Fibroblast of villous mesenchyme (primary cell): ENCODE measurements around the gene FCHSD1. TPM values are rescaled to one million over a fixed set of nuclear protein-coding genes. Genes with fewer than 3 reads are reported as not detected.

Experiments
- DNase-seq: peaks from one replicate; pipeline ENCODE4 v3.0.0-alpha.2; 2010; ENCODE audit warnings: low read depth
- H3K4me3 ChIP-seq: 2 replicates; pipeline ENCODE4 v1.5.1; 2011; ENCODE audit warnings: low read depth, mild to moderate bottlenecking, low read length
- CTCF ChIP-seq: IDR thresholded peaks from 2 replicates; pipeline ENCODE4 v1.5.1; 2012; ENCODE audit warnings: low read depth, mild to moderate bottlenecking, low read length; ENCODE audit not compliant: insufficient read depth
- total RNA-seq: library from RNA; depleted of rRNA; stranded (reverse); fragments of >200 nt; gene quantifications from 2 replicates; pipeline ENCODE4 v1.2.3, GENCODE V29; 2012

FCHSD1 gene
- total RNA-seq, 1 donor, result 24.2 TPM

GRCh38 chr5:141655020-141655419, 3.8 kb upstream of the FCHSD1 start:
- no peak overlapping the region for H3K4me3 ChIP-seq
- no peak for DNase-seq
- no peak for TF ChIP-seq CTCF

GRCh38 chr5:141654298-141654697, 3.1 kb upstream of the FCHSD1 start:
- peak; percentile 43 for DNase-seq
- no peak overlapping the region for H3K4me3 ChIP-seq
- TF ChIP-seq CTCF, result no peak

- peak overlapping the region; percentile 87 for H3K4me3 ChIP-seq
- no peak for DNase-seq
- TF ChIP-seq CTCF, result no peak
Observed at GRCh38 chr5:141651728-141652105, 499 bp upstream of the FCHSD1 start.

GRCh38 chr5:141649972-141650371, 1.2 kb downstream of the FCHSD1 start:
- TF ChIP-seq CTCF, result no peak
- no peak for DNase-seq
- H3K4me3 ChIP-seq, result no peak overlapping the region

GRCh38 chr5:141649056-141649688, 2.0 kb downstream of the FCHSD1 start:
- TF ChIP-seq CTCF, result no peak
- no peak overlapping the region for H3K4me3 ChIP-seq
- DNase-seq, result no peak

- no peak for TF ChIP-seq CTCF
- no peak overlapping the region for H3K4me3 ChIP-seq
- DNase-seq, result no peak
Observed at GRCh38 chr5:141647851-141648250, 3.4 kb downstream of the FCHSD1 start.

- no peak for TF ChIP-seq CTCF
- DNase-seq, result no peak
Observed at GRCh38 chr5:141647242-141647641, 4.0 kb downstream of the FCHSD1 start.

More at GRCh38 chr5:141647242-141647641, 4.0 kb downstream of the FCHSD1 start:
- no peak overlapping the region for H3K4me3 ChIP-seq
